ENCODE data around the gene SLC37A4. TPM values are rescaled to one million over a fixed set of nuclear protein-coding genes. Genes with fewer than 3 reads are reported as not detected.
A peak's percentile ranks its signal among the peaks of the same experiment; 100 is the strongest.

SLC37A4 gene
- total and polyA plus RNA-seq, 2 of the 13 experiments (the other 11 are each of a cell fraction or from before 2014, with no cell fraction given), result 43.0 to 56.1 TPM

DNA sequence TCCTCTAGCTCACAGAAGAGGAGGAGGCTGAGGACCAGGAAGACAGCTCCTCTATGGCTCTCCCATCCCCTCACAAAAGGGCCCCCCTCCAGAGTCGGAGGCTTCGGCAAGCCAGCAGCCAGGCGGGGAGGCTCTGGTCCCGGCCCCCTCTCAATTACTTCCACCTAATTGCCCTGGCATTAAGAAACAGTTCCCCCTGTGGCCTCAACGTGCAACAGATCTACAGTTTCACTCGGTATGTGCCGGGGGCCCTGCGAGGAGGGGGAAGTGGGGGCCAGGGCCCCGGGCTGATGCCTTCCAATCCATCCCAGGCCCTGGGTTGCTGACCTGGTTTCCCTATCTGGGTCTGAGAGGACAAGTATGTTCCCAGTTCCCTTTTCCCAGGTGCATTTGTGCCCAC, 51.2 kb downstream of the SLC37A4 start:
- intact Hi-C loops (cut with micrococcal nuclease; ENCODE audit: unreplicated experiment) (no loop called here), in situ Hi-C loops (cut with HindIII; ENCODE audit: extremely low pct_ligation_motif_present, low pct_unique_long_range_greater_than_20kb) (no loop called here)
- POLR2A ChIA-PET, result no interaction called here
- H3K79me2 ChIP-seq (ENCODE audit: insufficient read depth, low read length), result no peaks in the 10 kb centered on the region
- H4K20me1 ChIP-seq (ENCODE audit: insufficient read depth, low read length), result no peaks in the 10 kb centered on the region
- DNase-seq (ENCODE audit: low spot score) (no peak), FAIRE-seq (no peak), ATAC-seq (peak; percentile 66)
- no TSS peak for BruUV-seq (replicated peaks)
- no peaks in the 10 kb centered on the region for H3K9me3 ChIP-seq (ENCODE audit: low read length)
- no peak overlapping the region for H2AFZ ChIP-seq (ENCODE audit: low read length)
- 26% methylated on average over 7 of the region's 9 CpGs for WGBS (ENCODE audit: low lambda C conversion rate)
- no peaks in the 10 kb centered on the region for H3K4me1 ChIP-seq (ENCODE audit: insufficient read depth, low read length)
- H3K4me3 ChIP-seq (replicated peaks in 1 of 3; ENCODE audit: insufficient read depth in 1 of 3, low read depth in 2 of 3, low read length in 3 of 3), result no peak overlapping the region
- H3K27ac ChIP-seq (ENCODE audit: extremely low read length, insufficient read depth, low read length), result no peak overlapping the region
- TF ChIP-seq HIVEP1 (CRISPR knock-in tag; IDR thresholded peaks at IDR 0.05) (no peak), MXI1 (IDR thresholded peaks at IDR 0.05; ENCODE audit: borderline replicate concordance, low read depth, low read length) (no peak), ZBTB38 (CRISPR knock-in tag; IDR thresholded peaks at IDR 0.05) (no peak), HNRNPH1 (optimal IDR thresholded peaks at IDR 0.05; ENCODE audit: low read depth, low read length) (no peak), PLRG1 (conservative IDR thresholded peaks at IDR 0.05) (no peak), FOXM1 (CRISPR knock-in tag; IDR thresholded peaks at IDR 0.05) (no peak), CBX1 (IDR thresholded peaks at IDR 0.05; ENCODE audit: low read depth) (no peak)
- TF ChIP-seq, protein P1, sequence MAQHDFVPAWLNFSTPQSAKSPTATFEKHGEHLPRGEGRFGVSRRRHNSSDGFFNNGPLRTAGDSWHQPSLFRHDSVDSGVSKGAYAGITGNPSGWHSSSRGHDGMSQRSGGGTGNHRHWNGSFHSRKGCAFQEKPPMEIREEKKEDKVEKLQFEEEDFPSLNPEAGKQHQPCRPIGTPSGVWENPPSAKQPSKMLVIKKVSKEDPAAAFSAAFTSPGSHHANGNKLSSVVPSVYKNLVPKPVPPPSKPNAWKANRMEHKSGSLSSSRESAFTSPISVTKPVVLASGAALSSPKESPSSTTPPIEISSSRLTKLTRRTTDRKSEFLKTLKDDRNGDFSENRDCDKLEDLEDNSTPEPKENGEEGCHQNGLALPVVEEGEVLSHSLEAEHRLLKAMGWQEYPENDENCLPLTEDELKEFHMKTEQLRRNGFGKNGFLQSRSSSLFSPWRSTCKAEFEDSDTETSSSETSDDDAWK (CRISPR knock-in tag; IDR thresholded peaks at IDR 0.05), result no peak
- TF ChIP-seq, protein P2, sequence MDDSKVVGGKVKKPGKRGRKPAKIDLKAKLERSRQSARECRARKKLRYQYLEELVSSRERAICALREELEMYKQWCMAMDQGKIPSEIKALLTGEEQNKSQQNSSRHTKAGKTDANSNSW (CRISPR knock-in tag; IDR thresholded peaks at IDR 0.05; ENCODE audit: borderline replicate concordance), result no peak
- TF ChIP-seq, protein P3, sequence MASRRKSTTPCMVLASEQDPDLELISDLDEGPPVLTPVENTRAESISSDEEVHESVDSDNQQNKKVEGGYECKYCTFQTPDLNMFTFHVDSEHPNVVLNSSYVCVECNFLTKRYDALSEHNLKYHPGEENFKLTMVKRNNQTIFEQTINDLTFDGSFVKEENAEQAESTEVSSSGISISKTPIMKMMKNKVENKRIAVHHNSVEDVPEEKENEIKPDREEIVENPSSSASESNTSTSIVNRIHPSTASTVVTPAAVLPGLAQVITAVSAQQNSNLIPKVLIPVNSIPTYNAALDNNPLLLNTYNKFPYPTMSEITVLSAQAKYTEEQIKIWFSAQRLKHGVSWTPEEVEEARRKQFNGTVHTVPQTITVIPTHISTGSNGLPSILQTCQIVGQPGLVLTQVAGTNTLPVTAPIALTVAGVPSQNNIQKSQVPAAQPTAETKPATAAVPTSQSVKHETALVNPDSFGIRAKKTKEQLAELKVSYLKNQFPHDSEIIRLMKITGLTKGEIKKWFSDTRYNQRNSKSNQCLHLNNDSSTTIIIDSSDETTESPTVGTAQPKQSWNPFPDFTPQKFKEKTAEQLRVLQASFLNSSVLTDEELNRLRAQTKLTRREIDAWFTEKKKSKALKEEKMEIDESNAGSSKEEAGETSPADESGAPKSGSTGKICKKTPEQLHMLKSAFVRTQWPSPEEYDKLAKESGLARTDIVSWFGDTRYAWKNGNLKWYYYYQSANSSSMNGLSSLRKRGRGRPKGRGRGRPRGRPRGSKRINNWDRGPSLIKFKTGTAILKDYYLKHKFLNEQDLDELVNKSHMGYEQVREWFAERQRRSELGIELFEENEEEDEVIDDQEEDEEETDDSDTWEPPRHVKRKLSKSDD (CRISPR knock-in tag; IDR thresholded peaks at IDR 0.05; ENCODE audit: low read depth), result no peak
- TF ChIP-seq, protein P4, sequence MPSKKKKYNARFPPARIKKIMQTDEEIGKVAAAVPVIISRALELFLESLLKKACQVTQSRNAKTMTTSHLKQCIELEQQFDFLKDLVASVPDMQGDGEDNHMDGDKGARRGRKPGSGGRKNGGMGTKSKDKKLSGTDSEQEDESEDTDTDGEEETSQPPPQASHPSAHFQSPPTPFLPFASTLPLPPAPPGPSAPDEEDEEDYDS (CRISPR knock-in tag; IDR thresholded peaks at IDR 0.05), result no peak
- no peaks in the 10 kb centered on the region for H3K36me3 ChIP-seq (replicated peaks in 1 of 2; ENCODE audit: control insufficient read depth in 1 of 2, insufficient read depth in 2 of 2, low read length in 2 of 2)
- CTCF ChIA-PET (ENCODE audit: low intra/inter-chr PET ratio, low total read pairs), result no interaction called here
- peaks cover 0 to 20% of the 10 kb centered on the region in 2 experiments; a peak in 2 of 5 replicates for H3K27me3 ChIP-seq (ENCODE audit: control insufficient read depth in 1 of 2, insufficient read depth in 2 of 2, low read length in 2 of 2)
- no peak overlapping the region for H3K4me2 ChIP-seq (ENCODE audit: low read depth, low read length)
- H3K9ac ChIP-seq (ENCODE audit: insufficient read depth, low read depth, low read length), result no peak overlapping the region

Data from HepG2 (cell line).